GM12878 (cell line): ENCODE data around the gene LOXL4. TPM values are rescaled to one million over a fixed set of nuclear protein-coding genes. Genes with fewer than 3 reads are reported as not detected.

Experiments
- ATAC-seq: fragments of 200-7000 bp; cut with Tn5 transposase; 3 replicates; pipeline ENCODE4 v1.9.1; 2020; ENCODE audit warnings: mild to moderate bottlenecking, moderate library complexity
- BruUV-seq: library from RNA; stranded (reverse); fragments of 400-500 nt; replicated peaks from 2 replicates; lab custom pipeline; 2021; lab: Mats Ljungman, UMichigan
- CTCF ChIA-PET: fragments of 300-600 bp; sonication (Branson Sonifier 250); formaldehyde crosslinking; extraction: SDS; loops from one replicate; lab custom pipeline; 2021; ENCODE audit warnings: inconsistent platforms; lab: Yijun Ruan, JAX
- POLR2A ChIA-PET: fragments of 350-600 bp; formaldehyde crosslinking; extraction: SDS; loops from one replicate; lab custom pipeline; 2021; ENCODE audit warnings: inconsistent platforms; lab: Charles Lee
- RAD21 ChIA-PET: fragments of 300-600 bp; sonication (Branson Sonifier 250); formaldehyde crosslinking; loops from one replicate; lab custom pipeline; 2023; ENCODE audit warnings: antibody characterized with exemption; ENCODE audit not compliant: unreplicated experiment; lab: Charles Lee
- SMC1A ChIA-PET: fragments of 300-600 bp; sonication (Branson Sonifier 250); formaldehyde crosslinking; loops from one replicate; lab custom pipeline; 2023; ENCODE audit not compliant: unreplicated experiment, uncharacterized antibody; lab: Charles Lee
- DNase-seq: peaks from one replicate; pipeline ENCODE4 v3.0.0-alpha.2; 2011; ENCODE audit warnings: low read depth, low spot score
- FAIRE-seq: peaks from 3 replicates; lab custom pipeline; 2011; peaks lifted over from hg19 to GRCh38; lab: Jason Lieb, UNC
- H2AFZ ChIP-seq: 2 replicates; pipeline ENCODE4 v1.6.0; 2011; ENCODE audit warnings: low read depth, low read length, control low read depth; ENCODE audit not compliant: control insufficient read depth
- H3K27ac ChIP-seq: 2 replicates; pipeline ENCODE4 v1.5.1; 2011; ENCODE audit warnings: control low read depth; ENCODE audit not compliant: control insufficient read depth, insufficient read depth
- H3K27me3 ChIP-seq, 2 experiments: replicated peaks in 1 of 2; 2 replicates each; pipeline versions ENCODE4 v1.6.0 to v1.6.1; 2011; ENCODE audit warnings: low read length in 1 of 2; ENCODE audit not compliant: control insufficient read depth in 2 of 2, insufficient read depth in 2 of 2
- H3K36me3 ChIP-seq, 2 experiments: 2 replicates each; pipeline ENCODE4 v1.5.1; 2011; ENCODE audit warnings: low read length in 1 of 2; ENCODE audit not compliant: control insufficient read depth in 2 of 2, insufficient read depth in 2 of 2
- H3K4me1 ChIP-seq: 2 replicates; pipeline ENCODE4 v1.6.1; 2011; ENCODE audit warnings: mild to moderate bottlenecking, low read length, moderate library complexity, mixed read lengths; ENCODE audit not compliant: control insufficient read depth, insufficient read depth
- H3K4me2 ChIP-seq: 2 replicates; pipeline ENCODE4 v1.6.0; 2011; ENCODE audit warnings: control low read depth; ENCODE audit not compliant: control insufficient read depth, insufficient read depth
- H3K4me3 ChIP-seq: fragments of 200-600 bp; sonication (generic); 2 replicates; pipeline ENCODE4 v1.5.1; 2016
- H3K79me2 ChIP-seq: 2 replicates; pipeline ENCODE4 v1.6.0; 2011; ENCODE audit warnings: low read length; ENCODE audit not compliant: control insufficient read depth, insufficient read depth
- H3K9ac ChIP-seq: 2 replicates; pipeline ENCODE4 v1.8.0; 2011; ENCODE audit warnings: low read length, control low read depth, mixed read lengths; ENCODE audit not compliant: control insufficient read depth, insufficient read depth
- H3K9me3 ChIP-seq: replicated peaks from 3 replicates; pipeline ENCODE4 v1.5.1; 2011; ENCODE audit warnings: mild to moderate bottlenecking, low read length; ENCODE audit not compliant: control insufficient read depth, insufficient read depth
- H4K20me1 ChIP-seq: 2 replicates; pipeline ENCODE4 v1.6.0; 2011; ENCODE audit not compliant: control insufficient read depth, insufficient read depth
- CEBPB ChIP-seq, 2 experiments: fragments of 150-350 bp in 1 of 2; IDR thresholded peaks; 2 replicates each; pipeline ENCODE4 v1.6.1; 2012 to 2014; ENCODE audit warnings: low read depth in 2 of 2, low read length in 2 of 2, borderline replicate concordance in 1 of 2, inconsistent platforms in 1 of 2
- CREB1 ChIP-seq: IDR thresholded peaks from 2 replicates; pipeline ENCODE4 v1.6.1; 2012; ENCODE audit warnings: low read depth, mild to moderate bottlenecking, inconsistent platforms
- GATAD2B ChIP-seq: fragments of 450-650 bp; conservative IDR thresholded peaks from 2 replicates; pipeline ENCODE4 v1.6.1; 2017; ENCODE audit warnings: low read depth, mild to moderate bottlenecking, moderate library complexity
- SIN3A ChIP-seq: IDR thresholded peaks from 2 replicates; pipeline ENCODE4 v1.6.1; 2012; ENCODE audit warnings: low read depth, low read length, improper control_type of control experiment
- SMAD1 ChIP-seq: fragments of 450-650 bp; IDR thresholded peaks from 2 replicates; pipeline ENCODE4 v1.6.1; 2018; ENCODE audit warnings: mild to moderate bottlenecking, low read depth; ENCODE audit not compliant: partially characterized antibody
- SMARCA5 ChIP-seq: fragments of 450-650 bp; IDR thresholded peaks from 2 replicates; pipeline ENCODE4 v1.6.1; 2017; ENCODE audit warnings: mild to moderate bottlenecking
- SUZ12 ChIP-seq: fragments of 200-600 bp; sonication (generic); IDR thresholded peaks from one replicate; pipeline ENCODE4 v1.6.1; 2018; ENCODE audit warnings: antibody characterized with exemption, mild to moderate bottlenecking; ENCODE audit not compliant: unreplicated experiment
- TCF7 ChIP-seq: IDR thresholded peaks from 2 replicates; pipeline ENCODE4 v1.6.1; 2014; ENCODE audit warnings: antibody characterized with exemption, borderline replicate concordance
- ZBTB11 ChIP-seq: fragments of 450-650 bp; formaldehyde crosslinking; IDR thresholded peaks from 2 replicates; pipeline ENCODE4 v1.5.0; 2022; ENCODE audit warnings: mild to moderate bottlenecking, missing genetic modification characterization
- WGBS: methylation state at CpG from one replicate; pipeline ENCODE4 v1.1.6; 2016; ENCODE audit warnings: low lambda C conversion rate; ENCODE audit not compliant: insufficient replicate concordance, insufficient coverage; ENCODE audit errors: missing lambda C conversion rate; 5-methylcytosine and 5-hydroxymethylcytosine counted together
- in situ Hi-C: fragments of 300-500 bp; cut with MboI; formaldehyde crosslinking; loops from 9 replicates; pipeline ENCODE4 v1.14.3; 2018; ENCODE audit warnings: mixed read lengths
- intact Hi-C: fragments of 100-400 bp; cut with micrococcal nuclease; formaldehyde crosslinking; loops from one replicate; pipeline ENCODE4 v1.14.2; 2022; ENCODE audit not compliant: unreplicated experiment
- polyA plus RNA-seq, 11 experiments: library from polyadenylated mRNA; depleted of rRNA in 4 of 11; unstranded in 6 of 11; stranded (reverse) in 5 of 11; fragments of >200 nt; fragmentation: Nextera tagmentation in 4 of 11; fragmentation: Illumina TruSeq in 1 of 11; extraction: Ambion mirVana in 4 of 11; extraction: Trizol in 1 of 11; gene quantifications; 1 replicate in 1 of 11; 2 replicates in 10 of 11; pipeline versions ENCODE4 v1.2.1 to v1.2.3, GENCODE V29; 2011 to 2016; ENCODE audit warnings: inconsistent platforms in 2 of 11, missing spikeins in 2 of 11, low read depth in 1 of 11
- total RNA-seq, 4 experiments: library from RNA; depleted of rRNA in 3 of 4; stranded (reverse); fragments of >200 nt in 3 of 4; fragmentation: Illumina TruSeq in 1 of 4; extraction: Trizol in 1 of 4; gene quantifications; 2 replicates each; pipeline versions ENCODE4 v1.2.1 to v1.2.3, GENCODE V29; 2013 to 2021

The LOXL4 gene
- total and polyA plus RNA-seq, 10 of the 15 experiments (the other 5 are each of a cell fraction or from before 2014, with no cell fraction given) = 0.02 to 0.12 (median 0.08) TPM; not detected in 3

GRCh38 chr10:98270073-98270740 lies 2.2 kb upstream of the LOXL4 start (continued):
- TF ChIP-seq ZBTB11 = no peak
- no peak for TF ChIP-seq SIN3A
- TF ChIP-seq GATAD2B = no peak

GRCh38 chr10:98269435-98269912 lies 1.5 kb upstream of the LOXL4 start:
- H3K9ac ChIP-seq = no peak overlapping the region
- peaks cover 7 to 13% of the 10 kb centered on the region in 2 experiments for H3K27me3 ChIP-seq
- BruUV-seq = no TSS peak
- SMC1A ChIA-PET = no interaction called here
- H2AFZ ChIP-seq = no peak overlapping the region
- no peak overlapping the region for H3K27ac ChIP-seq
- intact Hi-C loops (no loop called here), in situ Hi-C loops (no loop called here)
- no peak overlapping the region for H3K4me3 ChIP-seq
- no peaks in the 10 kb centered on the region for H3K79me2 ChIP-seq
- no peak for DNase-seq
- FAIRE-seq = no peak
- RAD21 ChIA-PET = no interaction called here
- no peak for ATAC-seq
- no peak for TF ChIP-seq GATAD2B
- no peak for TF ChIP-seq SMARCA5
- TF ChIP-seq SUZ12 = no peak
- no peak for TF ChIP-seq SMAD1
- no peak for TF ChIP-seq TCF7
- no peak for TF ChIP-seq CREB1
- TF ChIP-seq CEBPB (IDR thresholded peaks at IDR 0.05; ENCODE audit: borderline replicate concordance in 1 of 2, low read depth in 2 of 2, low read length in 2 of 2) = no peak
- H3K4me1 ChIP-seq = no peaks in the 10 kb centered on the region
- POLR2A ChIA-PET = no interaction called here
- H4K20me1 ChIP-seq = peaks cover 3% of the 10 kb centered on the region; the same call in 1 of the 2 replicates
- WGBS = 39% methylated on average over 8 of the region's 8 CpGs
- no peaks in the 10 kb centered on the region for H3K9me3 ChIP-seq
- no peaks in the 10 kb centered on the region for H3K36me3 ChIP-seq
- no peak overlapping the region for H3K4me2 ChIP-seq
- CTCF ChIA-PET = no interaction called here
